Parathyroid adenoma (tissue), 2 donors: Measurements from ENCODE around the gene SPTLC2.

Experiments
- H2AFZ ChIP-seq: fragments of 300-600 bp; sonication (generic); one replicate; pipeline ENCODE4 v1.7.0; 2017; ENCODE audit warnings: antibody characterized with exemption, mild to moderate bottlenecking
- H3K27ac ChIP-seq: fragments of 300-600 bp; sonication (generic); one replicate; pipeline ENCODE4 v1.7.0; 2017
- H3K27me3 ChIP-seq: fragments of 300-600 bp; sonication (generic); one replicate; pipeline ENCODE4 v1.7.0; 2017; ENCODE audit warnings: low read length; ENCODE audit not compliant: control insufficient read depth, insufficient read depth
- H3K36me3 ChIP-seq: fragments of 300-600 bp; sonication (generic); one replicate; pipeline ENCODE4 v1.7.0; 2017; ENCODE audit warnings: low read length; ENCODE audit not compliant: control insufficient read depth, insufficient read depth
- H3K4me1 ChIP-seq: fragments of 300-600 bp; sonication (generic); one replicate; pipeline ENCODE4 v1.7.0; 2017; ENCODE audit warnings: control low read depth
- H3K4me2 ChIP-seq: fragments of 300-600 bp; sonication (generic); one replicate; pipeline ENCODE4 v1.7.0; 2017; ENCODE audit warnings: low read length
- H3K4me3 ChIP-seq: fragments of 300-600 bp; sonication (generic); one replicate; pipeline ENCODE4 v1.7.0; 2017; ENCODE audit warnings: low read depth, low read length
- H3K79me2 ChIP-seq: fragments of 300-600 bp; sonication (generic); one replicate; pipeline ENCODE4 v1.7.0; 2017; ENCODE audit warnings: control low read depth
- H3K9ac ChIP-seq: fragments of 300-600 bp; sonication (generic); one replicate; pipeline ENCODE4 v1.7.0; 2017; ENCODE audit warnings: mild to moderate bottlenecking
- H3K9me3 ChIP-seq: fragments of 300-600 bp; sonication (generic); one replicate; pipeline ENCODE4 v1.7.0; 2017; ENCODE audit warnings: low read length; ENCODE audit not compliant: control insufficient read depth
- CTCF ChIP-seq: fragments of 300-600 bp; sonication (generic); IDR thresholded peaks from one replicate; pipeline ENCODE4 v1.7.0; 2017; ENCODE audit warnings: antibody characterized with exemption, mild to moderate bottlenecking
- donor health status: primary hyperparathyroidism.

The SPTLC2 gene

GRCh38 chr14:77579780-77580179, 36.7 kb downstream of the SPTLC2 start:
- Histone ChIP-seq H3K9me3 (no peaks in the 10 kb centered on the region), H2AFZ (no peak overlapping the region), H3K4me3 (no peak overlapping the region), H3K79me2 (peaks cover 2% of the 10 kb centered on the region), H3K9ac (no peak overlapping the region), H3K4me1 (no peaks in the 10 kb centered on the region), H3K27ac (no peak overlapping the region), H3K27me3 (no peaks in the 10 kb centered on the region), H3K36me3 (no peaks in the 10 kb centered on the region), H3K4me2 (no peak overlapping the region)
- no peak for TF ChIP-seq CTCF

GRCh38 chr14:77579065-77579464, 37.4 kb downstream of the SPTLC2 start:
- no peak overlapping the region for H3K4me2 ChIP-seq
- H3K4me3 ChIP-seq = no peak overlapping the region
- no peak for TF ChIP-seq CTCF
- no peaks in the 10 kb centered on the region for H3K36me3 ChIP-seq
- peaks cover 2% of the 10 kb centered on the region for H3K79me2 ChIP-seq
- H3K27me3 ChIP-seq = no peaks in the 10 kb centered on the region
- H3K27ac ChIP-seq = no peak overlapping the region
- no peak overlapping the region for H3K9ac ChIP-seq
- H3K4me1 ChIP-seq = no peaks in the 10 kb centered on the region
- no peak overlapping the region for H2AFZ ChIP-seq
- H3K9me3 ChIP-seq = no peaks in the 10 kb centered on the region

- Histone ChIP-seq H3K4me2 (no peak overlapping the region), H3K27me3 (no peaks in the 10 kb centered on the region), H3K27ac (no peak overlapping the region), H3K9me3 (no peaks in the 10 kb centered on the region), H3K4me3 (no peak overlapping the region), H3K9ac (no peak overlapping the region), H2AFZ (no peak overlapping the region), H3K4me1 (no peaks in the 10 kb centered on the region), H3K36me3 (no peaks in the 10 kb centered on the region), H3K79me2 (no peaks in the 10 kb centered on the region)
- no peak for TF ChIP-seq CTCF
Measured at GRCh38 chr14:77574446-77575115, 41.9 kb downstream of the SPTLC2 start.

GRCh38 chr14:77573964-77574363, 42.5 kb downstream of the SPTLC2 start:
- Histone ChIP-seq H3K4me1 (no peaks in the 10 kb centered on the region), H3K4me3 (no peak overlapping the region)

More at GRCh38 chr14:77573964-77574363, 42.5 kb downstream of the SPTLC2 start:
- TF ChIP-seq CTCF = no peak
- no peak overlapping the region for H3K4me2 ChIP-seq
- no peaks in the 10 kb centered on the region for H3K9me3 ChIP-seq
- no peak overlapping the region for H3K27ac ChIP-seq
- no peak overlapping the region for H2AFZ ChIP-seq
- H3K9ac ChIP-seq = no peak overlapping the region
- H3K36me3 ChIP-seq = no peaks in the 10 kb centered on the region
- H3K79me2 ChIP-seq = no peaks in the 10 kb centered on the region
- H3K27me3 ChIP-seq = no peaks in the 10 kb centered on the region
